ENCODE results near the gene RASGRF2. TPM values are rescaled to one million over a fixed set of nuclear protein-coding genes. Genes with fewer than 3 reads are reported as not detected.

The RASGRF2 gene
- total and polyA plus RNA-seq, 2 of the 8 experiments (the other 6 are each of a cell fraction or from before 2014, with no cell fraction given): 2.6 to 29.5 TPM

DNA sequence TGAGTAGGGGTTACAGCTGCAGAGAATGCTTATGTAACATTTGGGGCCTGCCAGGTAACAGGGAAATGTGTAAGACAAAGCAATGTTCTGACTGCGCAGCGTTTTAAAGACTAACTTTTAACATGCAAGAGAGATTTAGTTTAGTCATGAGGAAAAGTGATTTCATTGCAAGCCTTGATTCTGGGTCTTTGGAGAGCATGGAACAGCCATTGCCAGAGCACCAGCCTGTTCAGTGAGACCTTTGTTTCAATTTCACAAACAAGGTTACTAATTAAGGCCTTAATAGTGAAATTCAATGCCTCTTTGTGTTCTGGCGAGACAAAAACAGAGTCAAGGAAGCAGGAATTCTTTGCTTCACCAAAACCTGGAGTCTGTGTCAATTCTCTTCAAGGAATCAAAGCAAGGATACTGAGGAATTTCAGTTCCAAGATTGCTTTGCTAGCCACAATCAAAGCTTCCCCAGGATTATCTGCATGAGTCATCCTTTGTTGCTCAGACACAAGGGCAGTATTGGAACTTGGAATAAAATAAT, 287.3 kb downstream of the RASGRF2 start:
- H3K4me3 ChIP-seq (ENCODE audit: extremely low read depth in 1 of 4, insufficient read depth in 2 of 4, low read depth in 3 of 4, low read length in 4 of 4): no peak overlapping the region
- 0 out of 8 replicates have a peak, but pooled peaks cover 0 to 4% (median 0%) of the 10 kb centered on the region in 4 experiments for H3K36me3 ChIP-seq (ENCODE audit: control insufficient read depth in 2 of 4, insufficient read depth in 4 of 4, low read length in 3 of 4)
- no peaks in the 10 kb centered on the region for H3K79me2 ChIP-seq (ENCODE audit: control insufficient read depth in 1 of 2, insufficient read depth in 2 of 2, low read length in 2 of 2)
- no peaks in the 10 kb centered on the region for H3K27me3 ChIP-seq (replicated peaks in 1 of 4; ENCODE audit: control insufficient read depth in 3 of 4, extremely low read depth in 1 of 4, insufficient read depth in 3 of 4, low read length in 3 of 4)
- no peak overlapping the region for H3K18ac ChIP-seq (ENCODE audit: extremely low read depth, low read length)
- H3K4ac ChIP-seq (replicated peaks; ENCODE audit: insufficient read length, low read depth, low read length): no peak overlapping the region
- ChIA-PET POLR2A (ENCODE audit: partially characterized antibody) (interaction anchor here (1.5 to 5.8 kb wide), 2 partner anchors 10 to 14 kb away, joined by 3 to 24 read pairs; no protein-coding TSS in a partner anchor), CTCF (ENCODE audit: partially characterized antibody) (interaction anchor here (1.2 to 2.0 kb wide), 3 partner anchors 23 to 52 kb away, joined by 3 to 6 read pairs (median 3); no protein-coding TSS in a partner anchor)
- no peak overlapping the region for H4K5ac ChIP-seq (ENCODE audit: insufficient read length, low read depth, low read length)
- peaks cover 6% of the 10 kb centered on the region for H3K79me1 ChIP-seq (ENCODE audit: low read depth, low read length)
- H3K14ac ChIP-seq (ENCODE audit: insufficient read length): no peak overlapping the region
- no peak overlapping the region for H2BK15ac ChIP-seq (ENCODE audit: low read length)
- H2BK12ac ChIP-seq (ENCODE audit: low read depth, low read length): no peak overlapping the region
- H2AK5ac ChIP-seq (ENCODE audit: low read depth, low read length): no peak overlapping the region
- no peak overlapping the region for H3K56ac ChIP-seq (replicated peaks; ENCODE audit: insufficient read length, low read depth, low read length)
- H3K9me3 ChIP-seq (ENCODE audit: insufficient read depth in 2 of 2, low read depth in 1 of 2, low read length in 1 of 2): no peaks in the 10 kb centered on the region
- H4K20me1 ChIP-seq (replicated peaks in 1 of 2; ENCODE audit: control insufficient read depth in 1 of 2, insufficient read depth in 2 of 2, low read length in 2 of 2): peaks cover 3% of the 10 kb centered on the region in 2 experiments
- H3K23me2 ChIP-seq (ENCODE audit: low read depth, low read length): no peaks in the 10 kb centered on the region; the same call in 1 of the 2 replicates
- H2BK120ac ChIP-seq (replicated peaks; ENCODE audit: low read depth, low read length): no peak overlapping the region
- peak; percentile 45 for FAIRE-seq
- peak overlapping the region in 1 of 2 experiments; percentile 2; a peak in 1 of 4 replicates for H3K4me2 ChIP-seq (ENCODE audit: insufficient read depth in 1 of 2, low read depth in 2 of 2, low read length in 2 of 2)
- no peak for DNase-seq (ENCODE audit: low read depth in 1 of 2, low spot score in 2 of 2)
- WGBS, 2 experiments (ENCODE audit: extremely low coverage in 1 of 2, insufficient coverage in 1 of 2, insufficient read length in 1 of 2, insufficient replicate concordance in 2 of 2, low coverage in 1 of 2, low lambda C conversion rate in 2 of 2, missing lambda C conversion rate in 1 of 2): 84% methylated on average over 3 of the region's 3 CpGs; no CpG with 5 or more reads in 1 of the 2 experiments
- peak overlapping the region in 1 of 4 experiments; percentile 12; a peak in 1 of 7 replicates for H3K9ac ChIP-seq (replicated peaks in 1 of 4; ENCODE audit: extremely low read depth in 1 of 4, low read depth in 3 of 4, low read length in 3 of 4)
- peaks cover 0 to 5% (median 2%) of the 10 kb centered on the region in 4 experiments; a peak in 3 of 7 replicates for H3K4me1 ChIP-seq (replicated peaks in 1 of 4; ENCODE audit: control insufficient read depth in 3 of 4, insufficient read depth in 4 of 4, low read length in 3 of 4)
- H2AFZ ChIP-seq (ENCODE audit: low read length): no peak overlapping the region
- H3K23ac ChIP-seq (ENCODE audit: insufficient read length): no peak overlapping the region
- H4K91ac ChIP-seq (replicated peaks; ENCODE audit: insufficient read length, low read length): no peak overlapping the region
- no peak overlapping the region for H2BK5ac ChIP-seq (ENCODE audit: low read depth, low read length)
- no peak overlapping the region for H4K8ac ChIP-seq (ENCODE audit: extremely low read depth, insufficient read depth, low read length)
- H2BK20ac ChIP-seq (ENCODE audit: low read length): no peak overlapping the region
- no peak overlapping the region for H3K27ac ChIP-seq (ENCODE audit: low read depth, low read length)
- TF ChIP-seq SUZ12 (IDR thresholded peaks at IDR 0.05; ENCODE audit: low read length): no peak
- no peak for TF ChIP-seq RFX5 (IDR thresholded peaks at IDR 0.05; ENCODE audit: borderline replicate concordance, low read depth, low read length)
- TF ChIP-seq ASH2L (IDR thresholded peaks at IDR 0.05; ENCODE audit: low read length): no peak
- no peak for TF ChIP-seq TBP (IDR thresholded peaks at IDR 0.05; ENCODE audit: low read depth, low read length)
- TF ChIP-seq SIN3A (conservative IDR thresholded peaks at IDR 0.05 in 1 of 2, IDR thresholded peaks at IDR 0.05 in 1 of 2; ENCODE audit: low read depth in 1 of 2, low read length in 2 of 2): no peak
- no peak for TF ChIP-seq MAFK (IDR thresholded peaks at IDR 0.05; ENCODE audit: low read depth, low read length)
- TF ChIP-seq POLR2AphosphoS5 (IDR thresholded peaks at IDR 0.05; ENCODE audit: low read depth, low read length): no peak
- TF ChIP-seq NANOG (IDR thresholded peaks at IDR 0.05; ENCODE audit: insufficient read depth, low read depth, low read length, poor library complexity, severe bottlenecking): no peak
- no peak for TF ChIP-seq RAD21 (IDR thresholded peaks at IDR 0.05 in 1 of 2, conservative IDR thresholded peaks at IDR 0.05 in 1 of 2; ENCODE audit: low read depth in 2 of 2, low read length in 2 of 2)
- TF ChIP-seq SP1 (IDR thresholded peaks at IDR 0.05; ENCODE audit: low read depth, low read length): no peak

Measured in H1 (cell line).